K562 (cell line): ENCODE measurements around the gene RASGRP2. TPM values are rescaled to one million over a fixed set of nuclear protein-coding genes. Genes with fewer than 3 reads are reported as not detected.

Experiments
- FUS ChIP-seq: fragments of 200-400 bp; formaldehyde crosslinking; optimal IDR thresholded peaks from 2 replicates; pipeline ENCODE3; 2017; ENCODE audit warnings: low read depth, low read length
- GABPB1 ChIP-seq: sonication (generic); formaldehyde crosslinking; IDR thresholded peaks from 2 replicates; pipeline ENCODE4 v1.8.0; 2022; ENCODE audit warnings: mild to moderate bottlenecking, missing genetic modification reagents
- MAFG ChIP-seq: fragments of 450-650 bp; conservative IDR thresholded peaks from 2 replicates; pipeline ENCODE4 v1.6.1; 2016; ENCODE audit warnings: missing genetic modification characterization, missing compliant biosample characterization
- MLLT1 ChIP-seq, 2 experiments: fragments of 450-650 bp; IDR thresholded peaks; 2 replicates each; pipeline ENCODE4 v1.6.1; 2016
- NELFE ChIP-seq: IDR thresholded peaks from 2 replicates; pipeline ENCODE4 v1.6.1; 2011; ENCODE audit warnings: mild to moderate bottlenecking; ENCODE audit not compliant: insufficient read depth, insufficient read length
- TAL1 ChIP-seq: fragments of 450-650 bp; IDR thresholded peaks from 2 replicates; pipeline ENCODE4 v1.6.1; 2016; ENCODE audit warnings: mild to moderate bottlenecking
- U2AF1 ChIP-seq: fragments of 200-400 bp; formaldehyde crosslinking; optimal IDR thresholded peaks from 2 replicates; pipeline ENCODE3; 2017; ENCODE audit warnings: mild to moderate bottlenecking, low read depth, low read length, moderate library complexity
- ZNF174 ChIP-seq: fragments of 250-450 bp; sonication (Bioruptor Pico); IDR thresholded peaks from 2 replicates; pipeline ENCODE4 v1.4.0; 2020; ENCODE audit warnings: mild to moderate bottlenecking
- ZNF253 ChIP-seq: fragments of 250-450 bp; sonication (Bioruptor Pico); conservative IDR thresholded peaks from 2 replicates; pipeline ENCODE4 v1.6.1; 2021; ENCODE audit warnings: mild to moderate bottlenecking
- ZNF609 ChIP-seq: sonication (generic); formaldehyde crosslinking; IDR thresholded peaks from 2 replicates; pipeline ENCODE4 v1.8.1; 2023; ENCODE audit warnings: missing genetic modification reagents, mild to moderate bottlenecking, borderline replicate concordance
- polyA plus RNA-seq, 8 experiments: library from polyadenylated mRNA; depleted of rRNA in 4 of 8; stranded (reverse) in 5 of 8; unstranded in 3 of 8; fragments of >200 nt; fragmentation: Nextera tagmentation in 2 of 8; fragmentation: Illumina TruSeq in 1 of 8; extraction: Ambion mirVana in 2 of 8; extraction: Trizol in 1 of 8; gene quantifications; 2 replicates each; pipeline versions ENCODE4 v1.2.1 to v1.2.3, GENCODE V29; 2011 to 2014; ENCODE audit warnings: inconsistent platforms in 1 of 8, missing spikeins in 1 of 8
- total RNA-seq, 7 experiments: library from RNA; depleted of rRNA in 6 of 7; stranded (reverse); fragments of >200 nt in 6 of 7; fragmentation: Illumina TruSeq in 2 of 7; extraction: Trizol in 2 of 7; gene quantifications; 2 replicates each; pipeline versions ENCODE4 v1.2.1 to v1.2.3, GENCODE V29; 2011 to 2021; ENCODE audit warnings: low replicate concordance in 1 of 7
- TF ChIP-seq, protein P1 (sequence below): sonication (generic); formaldehyde crosslinking; IDR thresholded peaks from 2 replicates; pipeline ENCODE4 v1.4.0; 2020; ENCODE audit warnings: mild to moderate bottlenecking, missing genetic modification reagents
- TF ChIP-seq, protein P2 (sequence below): fragments of 250-450 bp; sonication (Bioruptor Pico); IDR thresholded peaks from 2 replicates; pipeline ENCODE4 v1.5.0; 2021
- TF ChIP-seq, protein P3 (sequence below): fragments of 450-650 bp; IDR thresholded peaks from 2 replicates; pipeline ENCODE4 v1.6.1; 2018; ENCODE audit not compliant: partially characterized antibody

Gene RASGRP2
- total and polyA plus RNA-seq, 9 of the 15 experiments (the other 6 are each of a cell fraction or from before 2014, with no cell fraction given) = 0.87 to 22.7 (median 5.5) TPM

DNA sequence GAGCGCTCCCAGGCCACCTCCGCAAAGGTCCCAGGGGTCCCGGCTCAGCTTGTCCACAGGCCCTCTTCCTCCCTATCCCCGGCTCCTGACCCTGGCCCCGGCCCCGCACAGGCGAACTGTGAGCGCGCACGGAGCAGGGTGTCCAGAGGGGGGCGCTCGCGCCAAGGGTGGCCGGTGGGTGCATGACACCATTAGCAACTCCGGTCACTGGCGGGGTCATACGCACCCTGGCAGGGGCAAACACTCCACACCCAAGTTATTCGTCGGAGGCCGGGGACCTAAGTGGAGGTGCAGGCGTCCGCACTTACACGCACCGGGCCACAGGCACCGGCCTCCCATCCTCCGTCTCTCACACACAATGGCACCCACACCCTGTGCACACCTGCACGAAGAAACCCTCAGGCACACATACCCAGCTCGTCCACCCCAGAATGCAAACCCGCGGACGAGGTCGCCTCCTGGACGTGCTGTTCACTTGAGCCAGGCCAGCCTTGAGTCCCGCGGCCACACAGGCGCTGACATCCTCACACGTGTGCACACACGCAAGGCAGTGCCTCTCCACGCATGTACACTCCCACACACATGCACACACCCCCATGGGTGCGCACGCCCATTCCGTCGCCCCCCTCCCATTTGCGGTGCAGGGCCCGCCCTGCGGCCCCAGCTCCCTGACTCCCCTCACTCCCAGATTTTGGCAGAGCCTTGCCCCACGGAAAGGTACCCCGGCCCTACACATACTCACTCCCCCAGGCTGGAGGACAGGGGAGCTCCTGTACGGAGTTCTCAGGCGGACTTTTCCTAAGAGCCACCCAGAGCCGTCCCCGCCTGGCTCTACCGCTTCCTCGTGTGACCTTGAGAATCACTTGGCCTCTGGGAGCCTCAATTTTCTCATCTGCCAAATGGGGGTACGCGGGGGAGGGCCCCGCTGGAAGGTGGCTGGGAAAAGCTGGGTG is at the start of gene RASGRP2 (continued):
- peak; percentile 78; the same call in 1 of the 2 replicates for TF ChIP-seq ZNF609 (CRISPR knock-in tag)
- TF ChIP-seq FUS = no peak
- no peak for TF ChIP-seq ZNF253 (CRISPR knock-in tag)
- TF ChIP-seq, protein P1, sequence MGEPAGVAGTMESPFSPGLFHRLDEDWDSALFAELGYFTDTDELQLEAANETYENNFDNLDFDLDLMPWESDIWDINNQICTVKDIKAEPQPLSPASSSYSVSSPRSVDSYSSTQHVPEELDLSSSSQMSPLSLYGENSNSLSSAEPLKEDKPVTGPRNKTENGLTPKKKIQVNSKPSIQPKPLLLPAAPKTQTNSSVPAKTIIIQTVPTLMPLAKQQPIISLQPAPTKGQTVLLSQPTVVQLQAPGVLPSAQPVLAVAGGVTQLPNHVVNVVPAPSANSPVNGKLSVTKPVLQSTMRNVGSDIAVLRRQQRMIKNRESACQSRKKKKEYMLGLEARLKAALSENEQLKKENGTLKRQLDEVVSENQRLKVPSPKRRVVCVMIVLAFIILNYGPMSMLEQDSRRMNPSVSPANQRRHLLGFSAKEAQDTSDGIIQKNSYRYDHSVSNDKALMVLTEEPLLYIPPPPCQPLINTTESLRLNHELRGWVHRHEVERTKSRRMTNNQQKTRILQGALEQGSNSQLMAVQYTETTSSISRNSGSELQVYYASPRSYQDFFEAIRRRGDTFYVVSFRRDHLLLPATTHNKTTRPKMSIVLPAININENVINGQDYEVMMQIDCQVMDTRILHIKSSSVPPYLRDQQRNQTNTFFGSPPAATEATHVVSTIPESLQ = no peak
- no peak for TF ChIP-seq MLLT1 (IDR thresholded peaks at IDR 0.05)
- TF ChIP-seq, protein P2, sequence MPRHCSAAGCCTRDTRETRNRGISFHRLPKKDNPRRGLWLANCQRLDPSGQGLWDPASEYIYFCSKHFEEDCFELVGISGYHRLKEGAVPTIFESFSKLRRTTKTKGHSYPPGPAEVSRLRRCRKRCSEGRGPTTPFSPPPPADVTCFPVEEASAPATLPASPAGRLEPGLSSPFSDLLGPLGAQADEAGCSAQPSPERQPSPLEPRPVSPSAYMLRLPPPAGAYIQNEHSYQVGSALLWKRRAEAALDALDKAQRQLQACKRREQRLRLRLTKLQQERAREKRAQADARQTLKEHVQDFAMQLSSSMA (CRISPR knock-in tag) = no peak
- TF ChIP-seq ZNF174 (CRISPR knock-in tag) = no peak
- TF ChIP-seq TAL1 = no peak
- no peak for TF ChIP-seq GABPB1
- TF ChIP-seq, protein P3, sequence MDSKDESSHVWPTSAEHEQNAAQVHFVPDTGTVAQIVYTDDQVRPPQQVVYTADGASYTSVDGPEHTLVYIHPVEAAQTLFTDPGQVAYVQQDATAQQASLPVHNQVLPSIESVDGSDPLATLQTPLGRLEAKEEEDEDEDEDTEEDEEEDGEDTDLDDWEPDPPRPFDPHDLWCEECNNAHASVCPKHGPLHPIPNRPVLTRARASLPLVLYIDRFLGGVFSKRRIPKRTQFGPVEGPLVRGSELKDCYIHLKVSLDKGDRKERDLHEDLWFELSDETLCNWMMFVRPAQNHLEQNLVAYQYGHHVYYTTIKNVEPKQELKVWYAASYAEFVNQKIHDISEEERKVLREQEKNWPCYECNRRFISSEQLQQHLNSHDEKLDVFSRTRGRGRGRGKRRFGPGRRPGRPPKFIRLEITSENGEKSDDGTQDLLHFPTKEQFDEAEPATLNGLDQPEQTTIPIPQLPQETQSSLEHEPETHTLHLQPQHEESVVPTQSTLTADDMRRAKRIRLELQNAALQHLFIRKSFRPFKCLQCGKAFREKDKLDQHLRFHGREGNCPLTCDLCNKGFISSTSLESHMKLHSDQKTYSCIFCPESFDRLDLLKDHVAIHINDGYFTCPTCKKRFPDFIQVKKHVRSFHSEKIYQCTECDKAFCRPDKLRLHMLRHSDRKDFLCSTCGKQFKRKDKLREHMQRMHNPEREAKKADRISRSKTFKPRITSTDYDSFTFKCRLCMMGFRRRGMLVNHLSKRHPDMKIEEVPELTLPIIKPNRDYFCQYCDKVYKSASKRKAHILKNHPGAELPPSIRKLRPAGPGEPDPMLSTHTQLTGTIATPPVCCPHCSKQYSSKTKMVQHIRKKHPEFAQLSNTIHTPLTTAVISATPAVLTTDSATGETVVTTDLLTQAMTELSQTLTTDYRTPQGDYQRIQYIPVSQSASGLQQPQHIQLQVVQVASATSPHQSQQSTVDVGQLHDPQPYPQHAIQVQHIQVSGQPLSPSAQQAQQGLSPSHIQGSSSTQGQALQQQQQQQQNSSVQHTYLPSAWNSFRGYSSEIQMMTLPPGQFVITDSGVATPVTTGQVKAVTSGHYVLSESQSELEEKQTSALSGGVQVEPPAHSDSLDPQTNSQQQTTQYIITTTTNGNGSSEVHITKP = peak; percentile 54
- no peak for TF ChIP-seq NELFE
- TF ChIP-seq MAFG (tag) = no peak
- no peak for TF ChIP-seq U2AF1
